ENCODE results near the gene UBE2I.

- TF ChIP-seq CTCF (conservative IDR thresholded peaks at IDR 0.05; ENCODE audit: low read length) (no peak), EZH2phosphoT487 (IDR thresholded peaks at IDR 0.05; ENCODE audit: borderline replicate concordance) (no peak)
Observed at GRCh38 chr16:1282324-1282973, 27.0 kb upstream of the UBE2I start.
